HG03045 (cell line): ENCODE results near the gene WHRN.

Source experiments
- ATAC-seq: cut with Tn5 transposase; IDR thresholded peaks from one replicate; pipeline ENCODE4 v1.9.1; 2021; ENCODE audit warnings: mild to moderate bottlenecking, moderate library complexity; ENCODE audit not compliant: unreplicated experiment

WHRN gene

GRCh38 chr9:114505187-114506081 lies at the start of gene WHRN:
TSS of gene WHRN (minus strand) at chr9:114505473. CDS start at chr9:114504801, 672 bp downstream.
- ATAC-seq = peak; percentile 84

- ATAC-seq = no peak
These were observed 47.9 kb upstream of the WHRN start for GRCh38 chr9:114553202-114553601.

- ATAC-seq = no peak
These were observed 47.4 kb upstream of the WHRN start for GRCh38 chr9:114552706-114553105.

- ATAC-seq = no peak
These were observed 46.7 kb upstream of the WHRN start for GRCh38 chr9:114551750-114552685.

- ATAC-seq = no peak
These were observed 44.5 kb upstream of the WHRN start for GRCh38 chr9:114549697-114550330.

GRCh38 chr9:114546851-114547250 lies 41.6 kb upstream of the WHRN start:
- ATAC-seq = no peak

GRCh38 chr9:114545055-114545454 lies 39.8 kb upstream of the WHRN start:
- ATAC-seq = no peak

GRCh38 chr9:114539701-114540380 lies 34.6 kb upstream of the WHRN start:
- no peak for ATAC-seq

- ATAC-seq = no peak
These were observed 33.0 kb upstream of the WHRN start for GRCh38 chr9:114538241-114538640.

- ATAC-seq = no peak
These were observed 27.4 kb upstream of the WHRN start for GRCh38 chr9:114532561-114533237.

GRCh38 chr9:114529285-114529684 lies 24.0 kb upstream of the WHRN start:
- ATAC-seq = no peak

GRCh38 chr9:114526807-114527206 lies 21.5 kb upstream of the WHRN start:
- ATAC-seq = no peak

- no peak for ATAC-seq
These were observed 20.2 kb upstream of the WHRN start for GRCh38 chr9:114525513-114525912.

- no peak for ATAC-seq
These were observed 19.0 kb upstream of the WHRN start for GRCh38 chr9:114524247-114524681.

- ATAC-seq = no peak
These were observed 17.6 kb upstream of the WHRN start for GRCh38 chr9:114522847-114523246.

GRCh38 chr9:114522286-114522685 lies 17.0 kb upstream of the WHRN start:
- no peak for ATAC-seq

GRCh38 chr9:114521846-114522245 lies 16.6 kb upstream of the WHRN start:
- ATAC-seq = no peak

- peak; percentile 68 for ATAC-seq
These were observed 13.3 kb upstream of the WHRN start for GRCh38 chr9:114518599-114519022.

GRCh38 chr9:114518120-114518519 lies 12.8 kb upstream of the WHRN start:
- ATAC-seq = no peak

- ATAC-seq = no peak
These were observed 11.6 kb upstream of the WHRN start for GRCh38 chr9:114516913-114517312.
